Suppressor macrophage (primary cell): ENCODE results near the gene MAG.

Experiments
- DNase-seq, 4 experiments: peaks; one replicate each; pipeline ENCODE4 v3.0.0-alpha.2; 2020 to 2022

Gene MAG

DNA sequence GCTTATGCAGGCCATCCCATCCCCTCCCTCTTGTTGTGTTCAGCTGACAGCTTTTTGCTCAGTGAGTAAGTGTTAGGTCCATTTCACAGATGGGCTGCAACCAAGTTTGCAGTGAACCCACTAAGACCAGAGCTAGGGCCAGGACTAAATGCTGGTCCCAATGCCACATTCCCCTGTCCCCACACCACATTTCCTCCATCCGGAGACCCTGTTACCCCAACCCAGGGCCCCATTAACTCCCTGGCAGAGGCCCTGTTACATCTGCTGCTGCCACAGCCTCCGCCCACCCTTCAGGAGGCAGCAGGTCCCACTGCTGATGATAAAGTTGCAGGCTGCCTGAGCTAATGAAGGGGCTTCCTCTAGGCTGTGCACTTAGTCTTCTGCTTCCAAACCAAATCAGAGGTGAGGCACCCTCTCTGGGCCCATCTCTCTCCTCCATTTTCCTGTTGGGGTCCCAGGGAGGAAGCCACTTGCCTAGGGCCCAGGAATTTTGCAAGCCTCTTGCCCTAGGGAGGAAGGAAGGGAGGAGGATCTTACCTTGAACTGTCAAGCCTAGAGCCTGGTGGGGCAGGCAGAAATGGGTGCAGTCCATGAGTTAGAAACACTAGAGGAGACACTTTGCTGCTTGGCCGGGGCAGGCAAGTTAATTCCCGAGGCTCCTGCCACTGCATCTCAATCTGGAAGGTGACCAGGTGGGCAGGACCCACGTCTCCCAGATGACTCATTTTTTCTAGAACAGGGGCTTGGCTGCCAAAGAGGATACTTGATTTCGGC lies 26.6 kb upstream of the MAG start:
- no peak for DNase-seq

DNA sequence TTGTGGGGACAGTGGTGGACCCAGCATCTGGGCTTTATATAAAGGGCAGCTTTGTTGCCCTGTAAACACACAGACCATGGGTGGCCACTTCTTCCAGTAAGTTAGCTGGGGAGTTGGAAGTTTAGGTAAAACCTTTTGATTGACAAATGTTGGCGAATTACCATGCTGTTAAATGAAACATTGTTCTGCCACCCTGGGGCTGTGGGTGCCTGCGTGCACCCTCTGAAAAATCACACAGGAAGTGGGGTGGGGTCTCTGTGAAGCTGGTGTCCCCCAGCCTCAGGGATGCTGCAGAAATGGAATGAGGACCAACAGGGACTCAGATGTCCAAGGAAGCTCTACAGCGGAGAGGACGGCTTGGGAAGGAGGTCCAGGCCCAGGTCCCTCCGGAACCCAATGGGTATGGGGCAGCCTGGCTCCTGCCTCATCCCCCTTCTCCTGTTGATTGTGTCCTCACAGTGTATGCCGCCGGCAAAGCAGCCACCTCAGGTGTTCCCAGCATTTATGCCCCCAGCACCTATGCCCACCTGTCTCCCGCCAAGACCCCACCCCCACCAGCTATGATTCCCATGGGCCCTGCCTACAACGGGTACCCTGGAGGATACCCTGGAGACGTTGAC lies 26.0 kb upstream of the MAG start:
- DNase-seq = no peak

DNA sequence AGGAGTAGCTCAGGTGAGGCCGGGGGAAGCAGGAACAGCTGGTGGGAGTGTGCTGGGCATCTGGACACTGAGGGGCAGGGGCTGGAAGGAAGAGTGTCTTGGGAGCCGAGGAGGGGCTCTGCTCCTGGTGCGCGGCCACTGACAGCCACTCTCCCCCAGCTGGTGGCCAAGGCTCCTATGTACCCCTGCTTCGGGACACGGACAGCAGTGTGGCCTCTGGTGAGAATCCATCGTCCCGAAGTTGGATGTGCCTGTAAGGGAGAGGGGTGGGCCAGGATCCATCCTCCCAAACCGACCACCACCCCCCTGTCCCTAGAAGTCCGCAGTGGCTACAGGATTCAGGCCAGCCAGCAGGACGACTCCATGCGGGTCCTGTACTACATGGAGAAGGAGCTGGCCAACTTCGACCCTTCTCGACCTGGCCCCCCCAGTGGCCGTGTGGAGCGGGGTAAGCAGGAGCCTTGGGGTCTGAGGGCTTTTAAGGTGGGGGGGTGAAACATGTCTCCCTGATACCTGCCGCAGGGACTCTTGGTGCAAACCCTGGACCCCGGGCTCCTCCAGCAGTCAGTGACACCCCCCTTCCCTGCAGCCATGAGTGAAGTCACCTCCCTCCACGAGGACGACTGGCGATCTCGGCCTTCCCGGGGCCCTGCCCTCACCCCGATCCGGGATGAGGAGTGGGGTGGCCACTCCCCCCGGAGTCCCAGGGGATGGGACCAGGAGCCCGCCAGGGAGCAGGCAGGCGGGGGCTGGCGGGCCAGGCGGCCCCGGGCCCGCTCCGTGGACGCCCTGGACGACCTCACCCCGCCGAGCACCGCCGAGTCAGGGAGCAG lies 25.2 kb upstream of the MAG start:
- DNase-seq = peak in 1 of 4 experiments; percentile 3

DNA sequence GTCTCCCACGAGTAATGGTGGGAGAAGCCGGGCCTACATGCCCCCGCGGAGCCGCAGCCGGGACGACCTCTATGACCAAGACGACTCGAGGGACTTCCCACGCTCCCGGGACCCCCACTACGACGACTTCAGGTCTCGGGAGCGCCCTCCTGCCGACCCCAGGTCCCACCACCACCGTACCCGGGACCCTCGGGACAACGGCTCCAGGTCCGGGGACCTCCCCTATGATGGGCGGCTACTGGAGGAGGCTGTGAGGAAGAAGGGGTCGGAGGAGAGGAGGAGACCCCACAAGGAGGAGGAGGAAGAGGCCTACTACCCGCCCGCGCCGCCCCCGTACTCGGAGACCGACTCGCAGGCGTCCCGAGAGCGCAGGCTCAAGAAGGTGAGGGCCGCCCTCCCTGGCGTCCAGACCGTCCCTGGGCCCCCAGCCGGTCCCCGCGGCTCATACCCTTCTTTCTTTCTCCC lies 24.6 kb upstream of the MAG start:
- peak in 3 of 4 experiments; percentile 17 to 67 (median 56) for DNase-seq

DNA sequence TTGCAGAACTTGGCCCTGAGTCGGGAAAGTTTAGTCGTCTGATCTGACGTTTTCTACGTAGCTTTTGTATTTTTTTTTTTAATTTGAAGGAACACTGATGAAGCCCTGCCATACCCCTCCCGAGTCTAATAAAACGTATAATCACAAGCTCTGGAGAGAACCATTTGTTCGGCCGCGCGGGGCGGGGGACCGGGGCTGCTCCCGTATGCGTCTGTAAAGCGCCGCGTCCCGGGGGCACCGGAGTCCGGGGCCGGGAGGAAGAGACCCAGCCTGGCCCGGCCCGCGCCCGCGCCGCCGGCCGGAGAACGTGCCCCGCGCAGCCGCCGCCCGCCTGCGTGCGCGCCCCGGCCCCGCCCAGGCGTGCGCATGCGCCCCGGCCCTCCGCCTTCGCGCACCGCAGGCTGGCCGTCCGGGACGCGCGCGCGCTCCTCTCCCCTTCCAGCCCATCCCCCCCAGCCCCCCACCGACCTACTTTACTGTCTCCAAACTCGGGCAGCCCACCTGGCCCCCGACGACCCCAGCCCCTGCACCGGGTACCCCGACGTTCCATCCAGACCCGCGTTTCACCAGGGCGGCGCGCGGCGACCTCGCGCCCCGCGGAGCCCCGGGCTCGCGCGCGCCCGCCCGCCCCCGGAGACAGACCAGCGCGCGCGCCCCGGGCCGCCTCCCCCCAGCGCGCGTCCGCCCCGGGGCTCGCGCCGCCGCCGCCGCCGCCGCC lies 24.0 kb upstream of the MAG start:
- peak; percentile 86 to 97 (median 92) for DNase-seq

DNA sequence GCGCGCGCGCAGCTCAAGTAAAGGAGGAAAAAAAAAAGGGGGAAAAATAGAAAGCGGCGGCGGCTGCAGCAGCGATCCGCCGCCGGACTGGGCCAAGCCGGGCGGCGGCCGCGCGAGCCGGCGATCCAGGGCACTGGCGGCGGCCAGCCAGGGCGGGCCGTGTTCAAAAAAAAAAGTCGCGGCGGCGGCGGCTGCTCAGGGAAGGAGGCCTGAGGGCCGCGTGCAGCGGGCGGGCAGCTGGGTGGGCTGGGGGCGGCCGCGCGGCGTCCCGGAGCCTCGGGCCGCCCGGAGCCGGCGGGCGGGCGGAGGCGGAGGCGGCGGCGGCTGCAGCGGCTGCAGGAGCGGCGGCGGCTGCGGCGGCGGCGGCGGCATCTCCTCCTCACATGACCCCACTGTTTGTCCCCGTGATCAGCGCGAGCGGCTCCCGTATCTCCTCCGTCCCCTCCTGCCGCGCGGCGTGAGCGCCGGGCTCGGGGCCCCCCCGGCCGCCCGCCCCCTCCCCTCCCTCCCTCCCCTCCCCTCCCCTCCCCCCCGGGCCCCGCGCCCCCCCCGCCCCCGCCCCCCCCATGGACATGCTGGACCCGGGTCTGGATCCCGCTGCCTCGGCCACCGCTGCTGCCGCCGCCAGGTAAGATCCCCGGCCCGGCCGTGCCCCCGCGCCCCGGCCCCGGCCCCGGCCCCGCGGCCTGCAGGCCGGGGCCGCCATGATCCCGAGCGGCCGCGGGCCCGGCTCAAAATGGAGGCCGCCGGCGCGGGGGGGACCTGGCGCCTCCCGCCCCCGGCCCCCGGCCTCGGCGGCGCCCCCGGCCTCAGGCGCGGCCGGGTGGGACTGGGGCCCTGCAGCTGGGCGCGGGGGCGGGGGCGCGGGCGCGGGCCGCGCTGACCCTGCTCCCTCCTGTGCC lies 23.2 kb upstream of the MAG start, which contains the start of gene USF2:
Gene USF2, plus strand, starts transcription at position 427 of the 902 bp plus-strand sequence. Its CDS starts 140 bp downstream, at position 567.
- DNase-seq = peak; percentile 78 to 94 (median 88)

DNA sequence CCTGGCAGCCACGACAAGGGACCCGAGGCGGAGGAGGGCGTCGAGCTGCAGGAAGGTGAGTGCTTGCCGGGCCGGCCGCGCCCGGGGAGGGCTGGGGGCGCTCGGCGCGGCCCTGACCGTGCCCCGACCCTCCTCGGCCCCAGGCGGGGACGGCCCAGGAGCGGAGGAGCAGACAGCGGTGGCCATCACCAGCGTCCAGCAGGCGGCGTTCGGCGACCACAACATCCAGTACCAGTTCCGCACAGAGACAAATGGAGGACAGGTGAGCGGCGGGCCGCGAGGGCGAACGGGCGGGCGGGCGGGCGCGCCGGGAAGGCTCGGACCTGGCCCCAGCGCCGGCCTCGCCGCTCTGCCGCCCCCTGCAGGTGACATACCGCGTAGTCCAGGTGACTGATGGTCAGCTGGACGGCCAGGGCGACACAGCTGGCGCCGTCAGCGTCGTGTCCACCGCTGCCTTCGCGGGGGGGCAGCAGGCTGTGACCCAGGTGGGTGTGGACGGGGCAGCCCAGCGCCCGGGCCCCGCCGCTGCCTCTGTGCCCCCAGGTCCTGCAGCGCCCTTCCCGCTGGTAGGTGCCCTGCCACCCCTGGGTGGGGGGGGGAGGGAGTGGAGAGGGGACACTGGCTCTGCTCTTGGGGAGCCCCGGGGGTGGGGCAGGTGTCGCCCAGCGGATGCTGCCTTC lies 22.4 kb upstream of the MAG start:
- peak; percentile 70 to 90 (median 86) for DNase-seq

DNA sequence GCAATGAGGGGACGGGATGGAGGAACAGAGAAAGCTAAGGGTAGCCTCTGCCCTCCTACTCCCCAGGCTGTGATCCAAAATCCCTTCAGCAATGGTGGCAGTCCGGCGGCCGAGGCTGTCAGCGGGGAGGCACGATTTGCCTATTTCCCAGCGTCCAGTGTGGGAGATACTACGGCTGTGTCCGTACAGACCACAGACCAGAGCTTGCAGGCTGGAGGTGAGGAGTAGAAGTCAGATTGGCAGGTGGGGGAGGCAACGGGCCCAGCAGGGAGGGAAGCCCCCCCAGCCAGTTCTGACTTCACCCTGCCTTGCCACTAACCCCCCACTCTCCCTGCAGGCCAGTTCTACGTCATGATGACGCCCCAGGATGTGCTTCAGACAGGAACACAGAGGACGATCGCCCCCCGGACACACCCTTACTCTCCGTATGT lies 21.6 kb upstream of the MAG start:
- no peak for DNase-seq

DNA sequence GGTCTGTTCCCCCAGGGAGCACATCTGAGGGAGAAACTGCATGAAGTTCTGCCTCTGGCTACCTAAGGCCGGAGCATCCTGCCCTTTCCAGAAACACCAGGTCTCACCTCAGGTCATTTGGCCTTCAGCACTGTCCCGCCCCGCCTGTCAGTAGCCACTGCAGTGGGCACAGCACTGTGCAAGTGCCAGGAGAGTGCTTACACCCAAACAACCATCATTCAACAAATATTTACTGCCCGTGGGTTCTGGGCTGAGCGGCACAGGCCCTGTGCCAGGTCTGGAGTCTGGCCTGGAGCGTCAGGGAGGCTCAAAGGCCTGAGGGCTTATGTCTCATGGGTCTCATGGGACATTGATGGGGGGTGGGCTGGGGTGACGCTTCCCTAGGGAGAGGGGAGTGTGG lies 20.4 kb upstream of the MAG start:
- DNase-seq = no peak

DNA sequence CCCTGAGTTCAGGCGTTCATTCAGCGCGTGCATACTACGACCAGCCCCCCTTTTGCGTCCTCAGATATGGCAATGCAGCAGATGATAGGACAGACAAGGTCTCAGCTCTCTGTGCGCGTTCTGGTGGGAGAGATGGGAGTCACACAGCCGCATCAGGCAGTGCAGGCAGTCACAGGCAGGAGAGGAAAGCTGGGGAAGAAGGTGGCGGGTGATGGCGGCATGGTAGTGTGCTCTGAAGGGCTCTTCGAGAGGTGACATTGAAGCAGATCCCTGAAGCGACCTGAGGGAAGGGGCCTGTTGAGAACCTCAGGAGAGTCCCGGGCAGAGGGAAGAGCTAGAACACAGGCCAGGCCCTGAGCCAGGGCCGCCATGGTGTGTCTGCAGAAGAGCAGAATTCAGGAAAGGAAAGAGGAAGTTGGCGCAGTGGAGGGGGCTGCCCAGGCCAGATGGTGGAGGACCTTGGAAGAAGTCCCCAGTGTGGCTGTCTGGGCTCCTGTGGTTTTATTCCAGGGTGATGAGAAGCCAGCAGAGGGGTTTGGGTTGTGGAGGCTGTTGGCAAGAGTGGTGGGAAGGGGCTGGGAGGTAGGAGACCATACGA lies 19.7 kb upstream of the MAG start:
- DNase-seq = peak; percentile 68 to 84 (median 77)

DNA sequence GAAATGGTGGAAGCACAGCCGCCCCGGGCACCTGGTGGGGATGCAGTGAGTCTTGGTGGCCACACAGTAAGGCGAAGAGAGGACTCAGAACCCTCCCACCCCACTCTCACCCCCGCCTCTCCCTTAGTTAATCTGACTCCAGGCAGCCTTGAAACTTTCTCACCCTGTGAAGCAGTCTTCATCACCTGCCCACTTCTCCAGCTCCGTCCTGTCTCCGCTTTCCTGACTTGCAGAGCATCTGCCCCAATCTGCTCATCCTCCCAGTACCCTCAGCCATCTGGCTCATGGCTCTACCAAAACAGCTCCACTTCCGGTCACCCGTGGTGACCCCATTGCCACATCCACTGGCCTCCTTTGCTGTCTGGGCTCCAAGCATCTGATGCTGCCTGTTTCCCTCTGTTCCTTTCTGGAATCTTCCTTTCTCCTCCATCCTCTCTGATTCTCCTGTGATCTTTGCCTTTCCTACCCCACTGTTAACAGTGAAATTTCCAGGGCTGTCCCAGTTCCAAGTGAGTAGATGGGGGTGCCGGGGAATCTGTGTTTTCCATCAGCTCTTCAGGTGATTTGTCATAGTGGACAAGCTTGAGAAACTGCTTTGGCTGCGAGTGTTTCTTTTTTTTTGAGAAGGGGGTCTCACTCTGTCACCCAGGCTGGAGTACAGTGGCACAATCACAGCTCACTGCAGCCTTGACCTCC lies 18.9 kb upstream of the MAG start:
- DNase-seq = no peak

DNA sequence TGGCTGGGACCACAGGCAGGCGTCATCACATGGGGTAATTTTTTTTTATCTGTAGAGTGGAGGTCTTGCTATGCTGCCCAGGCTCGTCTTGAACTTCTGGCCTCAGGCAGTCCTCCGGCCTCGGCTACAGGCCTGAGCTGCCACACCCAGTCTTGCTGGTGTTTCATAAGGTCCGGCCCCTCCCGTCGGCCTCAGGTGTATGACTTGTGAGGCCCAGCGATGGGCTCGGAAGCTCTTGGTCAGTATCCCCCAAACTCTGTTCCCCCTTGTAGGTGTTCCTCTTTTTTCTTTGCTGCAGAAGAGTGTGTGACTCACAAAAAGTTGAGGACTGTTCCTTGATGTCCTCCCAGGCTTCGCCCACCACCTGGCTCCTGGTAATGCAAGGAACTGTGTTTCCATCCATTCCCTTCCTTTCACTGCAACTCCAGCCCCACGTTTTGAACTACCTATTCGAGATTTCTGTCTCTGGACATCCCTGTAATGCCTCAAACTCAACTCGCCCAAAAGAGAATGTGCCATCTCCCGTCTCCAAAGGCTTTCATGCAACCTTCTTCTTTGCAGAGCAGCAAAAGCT lies 18.2 kb upstream of the MAG start:
- peak in 2 of 4 experiments; percentile 36 to 44 for DNase-seq

DNA sequence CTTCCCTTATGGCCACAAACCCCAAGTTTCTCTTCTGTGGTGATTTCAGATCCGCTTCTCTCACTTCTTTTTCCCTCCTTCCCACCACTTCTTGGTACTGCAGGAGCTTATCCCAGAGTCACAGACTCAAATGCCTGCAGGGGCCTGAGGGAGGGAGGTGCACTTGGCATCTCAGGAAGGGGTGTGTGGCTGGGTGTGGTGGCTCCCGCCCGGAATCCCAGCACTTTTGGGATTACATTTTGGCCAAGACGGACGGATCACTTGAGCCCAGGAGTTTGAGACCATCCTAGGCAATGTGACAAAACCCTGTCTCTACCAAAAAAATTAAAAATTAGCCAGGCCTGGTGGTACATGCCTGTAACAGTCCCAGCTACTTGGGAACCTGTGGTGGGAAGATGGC lies 17.6 kb upstream of the MAG start:
- no peak for DNase-seq

DNA sequence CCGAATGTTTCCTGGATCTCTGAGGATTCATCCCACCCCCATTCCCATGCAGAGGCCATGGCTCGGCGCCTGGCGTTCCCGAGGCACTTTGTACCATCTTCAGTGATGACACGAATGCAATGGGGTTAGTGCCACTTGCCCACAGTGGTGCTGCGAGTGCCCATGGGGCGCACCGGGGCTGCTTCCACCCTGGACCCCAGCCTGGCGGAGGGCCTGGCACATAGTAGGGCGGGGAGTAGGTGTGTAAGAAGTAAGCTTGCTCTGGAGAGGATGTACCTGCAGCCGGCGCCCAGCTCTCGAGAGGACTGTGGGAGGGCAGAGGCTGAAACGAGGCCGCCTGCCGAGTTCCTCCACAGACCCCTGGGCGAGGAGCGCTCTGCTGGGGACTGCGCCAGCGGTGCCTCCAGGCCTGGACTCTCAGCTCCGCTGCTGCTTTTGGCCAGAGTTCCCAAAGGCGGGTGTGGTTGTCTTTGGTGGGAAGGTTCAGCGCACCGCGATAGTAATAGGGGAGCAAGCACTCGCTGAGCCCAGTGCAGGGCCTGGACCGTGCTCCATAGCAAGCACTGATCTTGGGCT lies 15.2 kb upstream of the MAG start:
- no peak for DNase-seq

DNA sequence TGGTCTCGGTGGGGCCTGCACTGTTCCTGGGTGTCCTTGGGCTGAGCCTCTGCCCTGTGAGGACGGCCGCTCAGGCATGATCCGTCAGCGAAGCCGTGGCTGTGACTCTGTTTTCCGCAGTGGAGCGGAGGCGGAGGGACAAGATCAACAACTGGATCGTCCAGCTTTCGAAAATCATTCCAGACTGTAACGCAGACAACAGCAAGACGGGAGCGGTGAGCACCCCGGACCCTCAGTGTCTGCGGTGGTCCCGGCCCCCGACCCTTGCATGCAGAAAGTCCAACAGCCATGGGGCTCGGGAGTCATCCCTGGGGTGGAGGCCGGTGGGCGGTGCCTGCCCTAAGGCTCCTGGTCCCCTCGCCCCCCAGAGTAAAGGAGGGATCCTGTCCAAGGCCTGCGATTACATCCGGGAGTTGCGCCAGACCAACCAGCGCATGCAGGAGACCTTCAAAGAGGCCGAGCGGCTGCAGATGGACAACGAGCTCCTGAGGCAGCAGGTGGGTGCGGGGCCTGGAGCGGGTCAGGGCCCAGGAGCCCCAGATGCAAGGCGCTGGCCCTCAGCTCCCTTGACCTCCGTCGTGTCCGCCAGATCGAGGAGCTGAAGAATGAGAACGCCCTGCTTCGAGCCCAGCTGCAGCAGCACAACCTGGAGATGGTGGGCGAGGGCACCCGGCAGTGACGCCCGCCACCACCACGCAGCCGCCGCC lies 13.2 kb upstream of the MAG start:
- no peak for DNase-seq

DNA sequence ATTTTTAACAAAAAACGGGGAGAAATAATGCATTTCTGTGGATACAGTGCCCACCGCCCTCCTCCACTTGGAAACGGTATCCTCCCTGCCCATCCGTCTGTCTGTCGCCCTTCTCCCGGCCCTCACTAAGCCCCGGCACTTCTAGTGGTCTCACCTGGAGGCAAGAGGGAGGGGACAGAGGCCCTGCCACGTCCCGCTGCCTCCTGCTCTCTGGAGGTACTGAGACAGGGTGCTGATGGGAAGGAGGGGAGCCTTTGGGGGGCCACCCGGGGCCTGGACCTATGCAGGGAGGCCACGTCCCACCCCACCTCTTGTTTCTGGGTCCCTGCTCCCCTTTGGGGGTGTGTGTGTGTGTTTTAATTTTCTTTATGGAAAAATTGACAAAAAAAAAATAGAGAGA lies 12.6 kb upstream of the MAG start:
- DNase-seq = no peak

DNA sequence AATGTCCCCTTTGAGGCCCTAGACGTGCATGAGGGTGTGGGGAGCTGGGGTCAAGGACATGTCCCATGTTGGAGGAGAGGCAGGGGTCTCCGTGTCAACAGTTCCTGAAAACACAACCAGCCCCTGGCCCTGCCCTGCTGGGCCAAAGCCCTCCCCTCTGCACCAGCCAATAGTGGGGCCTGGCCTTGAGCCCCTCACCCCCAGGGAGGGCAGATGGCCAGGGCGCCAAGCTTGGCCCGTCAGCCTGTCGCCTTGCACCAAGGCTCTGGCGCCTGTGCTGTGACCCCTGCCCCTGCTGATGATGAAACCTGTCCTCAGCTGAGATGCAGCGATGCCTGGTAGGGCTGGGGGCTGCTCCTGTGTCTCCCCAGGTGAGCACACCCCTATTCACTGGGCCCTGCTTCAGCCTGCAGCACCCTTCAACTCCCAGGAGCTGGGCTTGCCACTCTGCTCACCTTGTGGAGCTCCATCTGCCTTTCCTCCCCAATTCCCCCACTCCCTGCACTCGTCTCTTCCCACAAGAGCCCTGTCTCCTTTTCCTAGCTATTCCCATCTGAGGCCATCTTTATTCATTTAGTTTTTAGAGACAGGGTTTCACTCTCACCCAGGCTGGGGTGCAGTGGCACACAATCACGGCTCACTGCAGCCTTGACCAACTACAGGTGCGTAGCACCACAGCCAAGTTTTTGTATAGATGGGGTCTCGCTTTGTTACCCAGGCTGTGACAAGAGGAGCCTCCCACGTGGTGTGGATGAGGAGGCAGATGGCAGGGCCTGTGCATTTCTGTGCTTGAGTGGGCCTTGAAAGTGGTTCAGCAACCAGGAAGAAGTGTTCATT lies 11.8 kb upstream of the MAG start:
- no peak for DNase-seq
